NAMALWA (cell line): ENCODE measurements around the gene TSPY8.
"Not testable (repeated sequence)": the region's sequence is repeated elsewhere in the genome, so short reads cannot be mapped to it uniquely, and the experiment has no call there.

ENCODE experiments used
- DNase-seq: peaks from one replicate; pipeline ENCODE4 v3.0.0-alpha.2; 2015; ENCODE audit warnings: low spot score

Gene TSPY8

GRCh38 chrY:9357497-9357896 lies at the start of gene TSPY8:
TSS of gene TSPY8 (plus strand) at chrY:9357797. CDS start at chrY:9357843, 46 bp downstream.
- not testable (repeated sequence) for DNase-seq

- no peak for DNase-seq
Measured at GRCh38 chrY:9320996-9321395, 36.6 kb upstream of the TSPY8 start.

- DNase-seq = not testable (repeated sequence)
Measured at GRCh38 chrY:9337164-9337563, 20.4 kb upstream of the TSPY8 start, which contains the start of gene TSPY4. TSS of gene TSPY4 (plus strand) at chrY:9337464. CDS start at chrY:9337510, 46 bp downstream.

DNA sequence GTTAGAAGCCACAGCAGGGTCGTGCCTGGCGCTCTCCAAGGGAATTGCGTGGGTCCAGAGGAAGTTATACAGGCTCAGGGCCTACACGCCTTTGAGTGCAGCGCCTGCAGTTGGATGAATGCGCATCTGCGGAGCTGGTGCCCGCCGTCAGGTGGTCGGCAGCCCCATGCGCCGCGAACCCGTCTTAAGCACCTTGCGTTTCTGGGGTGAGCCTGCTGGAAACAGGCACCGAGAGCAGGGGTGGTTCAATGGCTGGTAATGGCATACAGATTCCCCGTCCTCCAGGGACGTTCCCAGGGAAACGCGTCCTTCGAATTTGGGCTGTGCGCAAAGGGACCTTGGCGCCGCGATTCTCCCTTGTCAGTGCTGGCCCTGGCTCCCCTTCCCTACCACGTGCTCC lies 38.9 kb downstream of the TSPY8 start:
- not testable (repeated sequence) for DNase-seq

GRCh38 chrY:9398121-9398520 lies 40.5 kb downstream of the TSPY8 start, which contains the start of gene TSPY3:
TSS of gene TSPY3 (plus strand) at chrY:9398421. CDS start at chrY:9398467, 46 bp downstream.
- not testable (repeated sequence) for DNase-seq
